Measurements from ENCODE around the gene PTPN13.

PTPN13 gene
- 2.8 reads per million, percentile 9 among the genes with 10 or more reads in this experiment for total RNA-seq

GRCh38 chr4:86593688-86594558 is at the start of gene PTPN13:
Gene PTPN13 (plus strand): TSS chr4:86594315. CDS start chr4:86635257, 40,942 bp downstream.
- peak; percentile 15 for DNase-seq

GRCh38 chr4:86547140-86547539 is 47.0 kb upstream of the PTPN13 start:
- DNase-seq = no peak

DNA sequence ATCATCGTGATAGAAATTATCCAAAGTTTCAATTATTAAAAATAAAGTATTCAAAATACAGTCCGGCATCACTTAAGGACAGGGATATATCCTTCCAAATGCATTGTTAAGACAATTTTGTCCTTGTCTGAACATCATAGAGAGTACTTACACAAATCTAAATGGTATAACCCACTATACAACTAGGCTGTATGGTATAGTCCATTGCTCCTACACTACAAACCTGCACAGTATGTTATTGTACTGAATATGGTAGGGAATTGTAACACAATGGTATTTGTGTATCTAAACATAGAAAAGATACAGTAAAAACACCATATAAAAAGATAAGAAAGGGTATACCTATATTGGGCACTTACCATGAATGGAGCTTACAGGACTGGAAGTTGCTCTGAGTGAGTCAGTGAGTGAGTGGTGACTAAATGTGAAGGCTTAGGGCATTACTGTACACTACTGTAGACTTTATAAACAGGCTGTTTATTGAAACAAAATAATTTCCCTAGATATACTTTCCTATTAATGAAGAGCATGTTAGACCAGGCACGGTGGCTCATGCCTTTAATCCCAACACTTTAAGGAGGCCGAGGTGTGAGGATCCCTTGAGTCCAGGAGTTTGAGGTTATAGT is 44.8 kb upstream of the PTPN13 start:
- no peak for DNase-seq

GRCh38 chr4:86551387-86551786 is 42.7 kb upstream of the PTPN13 start:
- no peak for DNase-seq

DNA sequence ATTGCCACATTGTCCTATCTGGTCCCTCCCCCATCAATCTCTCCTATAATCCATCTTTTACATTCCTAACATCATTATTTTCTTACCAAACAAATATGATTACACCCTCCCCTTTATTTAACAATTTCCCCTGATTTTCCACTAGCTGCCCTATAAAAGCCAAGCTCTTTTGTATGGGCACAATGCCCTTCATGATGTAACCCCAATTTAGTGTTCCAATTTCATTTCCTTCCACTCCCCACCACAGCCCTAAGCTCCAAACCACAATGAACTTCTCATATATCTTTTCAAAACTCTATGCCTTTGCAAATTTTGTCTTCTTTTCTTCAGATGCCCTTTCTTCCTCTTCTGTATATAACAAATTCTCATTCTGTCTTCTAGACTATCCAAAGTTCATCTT is 39.5 kb upstream of the PTPN13 start:
- no peak for DNase-seq

DNA sequence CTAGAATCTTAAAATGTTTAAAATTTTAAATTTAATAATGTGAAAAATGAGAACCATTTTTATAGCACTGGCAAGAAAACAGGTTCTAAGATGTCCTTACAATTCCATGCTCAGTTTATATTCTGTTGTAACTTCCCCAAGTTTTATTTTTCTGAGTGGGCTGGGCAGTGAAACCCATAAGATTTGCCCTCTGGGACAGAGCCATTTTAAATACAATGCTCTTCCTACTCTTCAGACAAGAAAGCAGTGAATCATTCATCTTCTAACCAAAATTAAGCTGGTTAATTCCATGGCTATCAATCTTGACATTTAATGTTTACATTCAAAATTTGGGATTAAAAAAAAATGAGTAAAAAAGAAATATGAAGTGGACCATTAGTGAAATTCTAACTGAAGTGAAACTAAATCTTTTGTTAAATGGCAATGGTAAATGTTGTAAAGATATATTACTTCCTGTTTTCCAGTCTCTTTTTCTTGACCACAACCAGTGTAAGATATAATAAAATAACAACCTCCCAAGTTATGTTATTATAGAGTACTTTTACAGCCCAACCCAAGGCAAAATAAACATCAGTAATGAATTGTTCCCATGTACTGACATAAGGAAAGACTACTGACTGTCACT is 37.2 kb upstream of the PTPN13 start:
- no peak for DNase-seq

GRCh38 chr4:86557526-86557925 is 36.6 kb upstream of the PTPN13 start:
- no peak for DNase-seq

- DNase-seq = no peak
These were observed 35.9 kb upstream of the PTPN13 start for GRCh38 chr4:86558258-86558657.

DNA sequence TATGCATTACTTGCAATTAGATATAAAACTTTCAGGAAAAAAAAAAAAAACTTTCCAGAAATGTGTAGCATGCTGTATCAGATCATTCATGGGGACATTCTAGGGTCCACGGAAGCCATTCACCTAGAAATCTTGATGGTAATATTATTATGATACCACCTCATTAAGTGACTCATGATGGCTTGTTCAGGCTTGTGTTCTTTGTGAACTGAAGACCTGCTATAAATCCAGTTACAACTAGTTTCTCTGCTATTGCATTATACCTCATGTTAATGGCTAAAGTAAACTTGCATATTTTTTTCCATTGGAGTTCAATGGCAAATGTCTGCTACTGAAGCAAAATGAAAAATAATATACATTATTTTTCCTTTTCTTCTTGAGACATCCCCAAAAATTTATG is 35.3 kb upstream of the PTPN13 start:
- no peak for DNase-seq

- DNase-seq = no peak
These were observed 33.7 kb upstream of the PTPN13 start for GRCh38 chr4:86560447-86560846.

DNA sequence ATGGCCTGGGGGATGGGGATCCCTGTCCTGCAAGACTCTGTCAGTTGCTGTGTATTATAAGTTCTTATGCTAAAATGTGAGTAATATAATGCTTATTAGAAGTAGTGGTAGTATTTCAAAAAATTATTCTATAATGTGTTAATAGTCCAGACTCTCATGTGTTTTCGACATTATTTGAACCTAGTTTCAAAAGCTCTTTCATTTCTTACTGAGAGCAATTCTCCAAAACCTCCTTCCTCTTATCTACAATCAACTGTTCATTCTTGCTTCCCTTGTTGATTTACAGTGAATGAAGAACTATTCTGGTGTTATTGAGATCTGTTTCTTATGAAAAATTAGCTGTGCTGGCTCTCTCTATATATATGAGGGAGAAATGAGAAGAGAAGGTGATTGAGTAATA is 32.9 kb upstream of the PTPN13 start:
- no peak for DNase-seq

GRCh38 chr4:86563416-86563815 is 30.7 kb upstream of the PTPN13 start:
- DNase-seq = no peak

DNA sequence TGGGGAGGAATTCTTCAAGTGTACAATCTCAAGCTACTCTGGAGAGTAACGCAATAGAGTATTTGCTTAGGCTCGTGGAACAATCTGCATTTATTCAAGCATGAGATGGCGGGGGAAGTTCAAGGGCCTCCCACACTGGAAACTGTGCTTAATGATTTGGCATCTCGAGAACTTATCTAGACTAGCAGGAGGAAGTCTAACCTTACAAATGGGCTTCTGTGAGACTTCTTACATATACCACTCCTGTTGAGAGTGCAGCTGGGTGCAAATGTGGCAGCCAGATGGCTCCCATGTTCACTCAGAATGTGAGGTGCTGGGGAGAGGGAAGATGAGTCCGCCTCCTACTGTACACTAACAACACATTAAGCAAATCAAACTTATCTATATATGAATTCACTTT is 29.3 kb upstream of the PTPN13 start:
- no peak for DNase-seq

- no peak for DNase-seq
These were observed 28.5 kb upstream of the PTPN13 start for GRCh38 chr4:86565651-86566050.

- DNase-seq = no peak
These were observed 24.8 kb upstream of the PTPN13 start for GRCh38 chr4:86569103-86569870.

DNA sequence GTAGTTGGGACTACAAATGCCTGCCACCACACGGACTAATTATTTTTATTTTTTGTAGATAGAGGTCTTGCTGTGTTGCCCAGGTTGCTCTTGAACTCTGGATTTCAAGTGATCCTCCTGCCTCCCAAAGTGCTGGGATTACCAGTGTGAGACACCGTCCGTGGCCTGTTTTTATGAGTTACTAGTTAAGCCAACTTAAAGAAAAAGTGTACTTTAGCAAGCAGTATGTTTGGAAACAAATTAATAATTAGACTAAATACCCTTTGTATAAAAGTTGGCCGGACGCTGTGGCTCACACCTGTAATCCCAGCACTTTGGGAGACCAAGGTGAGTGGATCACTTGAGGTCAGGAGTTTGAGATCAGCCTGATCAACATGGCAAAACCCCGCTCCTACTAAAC is 14.2 kb upstream of the PTPN13 start:
- DNase-seq = no peak

DNA sequence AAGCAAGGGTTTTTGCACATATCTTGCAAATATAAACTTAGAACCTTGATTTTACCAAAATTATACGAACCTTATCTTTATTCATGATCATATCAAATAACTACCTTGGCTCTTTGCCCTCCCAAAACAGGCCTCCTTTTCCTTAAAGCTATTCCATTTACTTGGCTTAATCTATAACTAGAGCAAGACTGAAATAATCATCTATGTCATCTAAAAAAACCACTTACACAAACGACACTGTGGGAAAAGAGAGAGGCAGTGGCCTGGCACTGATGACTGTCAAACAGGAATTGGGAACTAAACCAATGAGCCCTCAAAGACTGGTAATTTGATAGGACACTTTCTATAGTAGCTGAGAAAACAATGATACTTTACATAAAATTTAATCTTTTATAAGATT is 11.7 kb upstream of the PTPN13 start:
- no peak for DNase-seq

- DNase-seq = no peak
These were observed 7.9 kb upstream of the PTPN13 start for GRCh38 chr4:86586160-86586572.

DNA sequence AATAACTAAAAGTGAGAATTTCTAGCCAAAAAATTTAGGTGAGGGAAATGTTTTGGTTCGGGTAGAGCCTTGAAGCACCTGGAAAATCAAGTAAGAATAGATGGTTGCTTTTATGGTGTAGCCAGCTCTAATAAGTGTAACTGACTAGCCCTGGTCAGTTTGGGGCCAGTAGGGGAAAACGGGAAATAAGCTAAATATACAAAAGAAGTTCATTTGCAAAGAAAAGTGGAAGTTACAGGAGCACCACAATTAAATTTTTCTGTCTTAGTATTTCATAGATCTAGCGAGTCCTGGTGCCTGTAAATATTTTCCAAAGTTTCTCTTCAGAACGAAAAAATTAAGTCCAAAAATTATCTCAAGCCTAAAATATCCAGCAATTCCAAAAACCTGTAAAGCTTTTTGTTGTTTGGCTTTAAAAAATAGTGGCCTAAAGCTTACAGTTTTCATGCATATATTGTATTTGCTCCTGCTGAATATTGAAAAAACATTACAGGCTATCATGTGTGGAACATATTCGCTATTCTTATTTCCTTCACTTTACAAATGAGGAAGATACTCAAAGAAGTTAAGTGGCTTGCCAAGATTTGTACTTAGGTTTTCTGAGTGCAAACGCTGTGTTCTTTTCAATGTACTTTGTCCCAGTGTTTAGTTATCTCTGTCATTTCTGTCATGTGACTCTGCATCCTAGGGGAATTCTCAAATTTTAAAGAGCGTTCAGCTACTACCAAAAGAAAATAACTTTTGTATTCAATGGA is 7.3 kb upstream of the PTPN13 start:
- no peak for DNase-seq

DNA sequence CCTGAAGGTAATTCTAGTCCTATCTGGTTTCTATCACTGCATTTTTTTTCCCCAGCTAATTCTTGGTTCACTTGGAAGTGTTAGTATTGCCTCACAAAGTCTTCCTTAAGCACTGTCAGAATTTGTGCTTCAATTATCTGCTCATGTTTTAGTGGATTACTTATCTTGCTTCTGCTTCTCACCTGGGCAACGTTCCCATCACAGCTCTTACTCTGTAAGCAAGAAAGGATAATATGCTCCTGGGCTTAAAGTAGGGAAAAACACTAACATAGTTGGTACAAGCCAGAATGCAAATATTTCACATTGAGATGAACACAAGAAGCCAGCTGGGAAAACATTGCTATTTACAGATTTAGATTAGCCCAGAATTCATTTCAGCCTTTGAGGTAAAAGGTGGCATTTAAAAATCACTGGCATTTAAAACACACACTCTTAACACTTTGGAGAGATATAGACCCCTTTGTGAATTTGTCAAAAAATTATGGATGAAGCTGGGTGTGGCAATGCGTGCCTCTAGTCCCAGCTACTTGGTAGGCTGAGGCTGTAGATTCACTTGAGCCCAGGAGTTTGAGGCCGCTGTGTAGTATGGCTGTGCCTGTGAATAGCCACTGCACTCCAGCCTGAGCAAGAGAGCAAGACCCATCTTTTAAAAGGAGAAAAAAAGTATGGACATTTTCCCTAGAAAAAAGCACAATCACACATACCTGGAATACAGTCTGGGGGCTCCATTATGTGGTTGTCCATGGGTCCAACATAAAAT is 6.6 kb upstream of the PTPN13 start:
- no peak for DNase-seq

GRCh38 chr4:86592553-86593249 is 1.4 kb upstream of the PTPN13 start:
- DNase-seq = no peak

Measured in effector CD4-positive, alpha-beta T cell (primary cell).